Endothelial cell of umbilical vein (primary cell): ENCODE measurements around the gene PRR14. TPM values are rescaled to one million over a fixed set of nuclear protein-coding genes. Genes with fewer than 3 reads are reported as not detected.
"Not testable (repeated sequence)": the region's sequence is repeated elsewhere in the genome, so short reads cannot be mapped to it uniquely, and the experiment has no call there.

ENCODE experiments used
- BruUV-seq: library from RNA; stranded (reverse); fragments of 400-500 nt; replicated peaks from 2 replicates; lab custom pipeline; 2021; lab: Mats Ljungman, UMichigan
- CTCF ChIA-PET: fragments of 300-600, 350-600 bp; sonication (Branson Sonifier 250); formaldehyde crosslinking; loops from one replicate; lab custom pipeline; 2021; ENCODE audit warnings: antibody characterized with exemption, inconsistent platforms; lab: Charles Lee
- POLR2A ChIA-PET: fragments of 300-600, 350-600 bp; sonication (Branson Sonifier 250); formaldehyde crosslinking; loops from one replicate; lab custom pipeline; 2021; ENCODE audit warnings: antibody characterized with exemption, inconsistent platforms; lab: Charles Lee
- DNase-seq: peaks from one replicate; pipeline ENCODE4 v3.0.0-alpha.2; 2011; ENCODE audit warnings: low read depth, low spot score
- FAIRE-seq: peaks from 2 replicates; lab custom pipeline; 2011; peaks lifted over from hg19 to GRCh38; lab: Jason Lieb, UNC
- H2AFZ ChIP-seq: 2 replicates; pipeline ENCODE4 v1.6.0; 2012; ENCODE audit warnings: low read depth, low read length, control low read depth, inconsistent platforms
- H3K27ac ChIP-seq: 2 replicates; pipeline ENCODE4 v1.5.1; 2011; ENCODE audit warnings: low read depth, mild to moderate bottlenecking, control low read depth, low read length, moderate library complexity; ENCODE audit not compliant: insufficient read depth
- H3K27me3 ChIP-seq, 2 experiments: 2 replicates each; pipeline versions ENCODE4 v1.6.0 to v1.6.1; 2011; ENCODE audit warnings: low read length in 2 of 2, mixed read lengths in 1 of 2; ENCODE audit not compliant: control insufficient read depth in 2 of 2, insufficient read depth in 2 of 2
- H3K36me3 ChIP-seq, 2 experiments: 2 replicates in 1 of 2; 3 replicates in 1 of 2; pipeline ENCODE4 v1.5.1; 2011; ENCODE audit warnings: low read length in 2 of 2, mild to moderate bottlenecking in 1 of 2, moderate library complexity in 1 of 2; ENCODE audit not compliant: control insufficient read depth in 2 of 2, insufficient read depth in 2 of 2; ENCODE audit errors: extremely low read depth in 1 of 2
- H3K4me1 ChIP-seq: 3 replicates; pipeline ENCODE4 v1.5.1; 2011; ENCODE audit warnings: mild to moderate bottlenecking, low read length; ENCODE audit not compliant: control insufficient read depth, insufficient read depth; ENCODE audit errors: extremely low read depth
- H3K4me2 ChIP-seq: 2 replicates; pipeline ENCODE4 v1.6.1; 2011; ENCODE audit warnings: low read length, control low read depth, mixed read lengths; ENCODE audit not compliant: insufficient read depth
- H3K4me3 ChIP-seq, 3 experiments: fragments of 200-600 bp in 1 of 3; sonication (generic), shearing (Covaris generic) in 1 of 3; replicated peaks in 1 of 3; 2 replicates each; pipeline ENCODE4 v1.5.1; 2011 to 2016; ENCODE audit warnings: control low read depth in 3 of 3, low read length in 3 of 3, mild to moderate bottlenecking in 2 of 3, inconsistent platforms in 1 of 3, low read depth in 1 of 3, moderate library complexity in 1 of 3; ENCODE audit not compliant: insufficient read depth in 1 of 3
- H3K79me2 ChIP-seq: 2 replicates; pipeline ENCODE4 v1.6.0; 2012; ENCODE audit warnings: low read length, inconsistent platforms; ENCODE audit not compliant: control insufficient read depth, insufficient read depth
- H3K9ac ChIP-seq: replicated peaks from 2 replicates; pipeline ENCODE3; 2011; ENCODE audit warnings: low read length, control low read depth; ENCODE audit not compliant: insufficient read depth; ENCODE audit errors: extremely low read depth
- H3K9me1 ChIP-seq: replicated peaks from 3 replicates; pipeline ENCODE4 v1.6.0; 2011; ENCODE audit warnings: mild to moderate bottlenecking, low read length; ENCODE audit not compliant: control insufficient read depth, insufficient read depth; ENCODE audit errors: extremely low read depth
- H3K9me3 ChIP-seq: replicated peaks from 2 replicates; pipeline ENCODE4 v1.5.1; 2012; ENCODE audit warnings: low read length, inconsistent platforms; ENCODE audit not compliant: control insufficient read depth, insufficient read depth
- H4K20me1 ChIP-seq: replicated peaks from 2 replicates; pipeline ENCODE3; 2011; ENCODE audit warnings: mild to moderate bottlenecking, low read length; ENCODE audit not compliant: control insufficient read depth, insufficient read depth; ENCODE audit errors: extremely low read depth
- EZH2 ChIP-seq: IDR thresholded peaks from 2 replicates; pipeline ENCODE4 v1.6.1; 2012; ENCODE audit warnings: borderline replicate concordance, low read depth, mild to moderate bottlenecking, moderate library complexity, low read length, inconsistent platforms; ENCODE audit not compliant: severe bottlenecking
- FOS ChIP-seq: IDR thresholded peaks from 2 replicates; pipeline ENCODE4 v1.6.1; 2011; ENCODE audit warnings: mild to moderate bottlenecking, low read length, moderate library complexity, borderline replicate concordance; ENCODE audit not compliant: insufficient read depth
- GATA2 ChIP-seq: IDR thresholded peaks from 2 replicates; pipeline ENCODE4 v1.7.0; 2011; ENCODE audit warnings: low read depth, mild to moderate bottlenecking, moderate library complexity, mixed read lengths, low read length; ENCODE audit not compliant: insufficient read length, insufficient read depth
- JUN ChIP-seq: IDR thresholded peaks from 2 replicates; pipeline ENCODE4 v1.6.1; 2011; ENCODE audit warnings: borderline replicate concordance, low read depth; ENCODE audit not compliant: insufficient read length, insufficient read depth
- POLR2A ChIP-seq: IDR thresholded peaks from 2 replicates; pipeline ENCODE4 v1.6.1; 2012; ENCODE audit warnings: low read depth, mild to moderate bottlenecking, control low read depth, low read length
- POLR2AphosphoS5 ChIP-seq: IDR thresholded peaks from 2 replicates; pipeline ENCODE4 v1.6.1; 2012; ENCODE audit warnings: low read depth, mild to moderate bottlenecking, control low read depth, low read length, moderate library complexity; ENCODE audit not compliant: insufficient read depth
- dilution Hi-C: fragments of 300-500 bp; cut with MboI; formaldehyde crosslinking; loops from one replicate; pipeline ENCODE4 v1.15.0; 2019; ENCODE audit warnings: low sequenced_read_pairs; ENCODE audit not compliant: extremely low pct_ligation_motif_present
- intact Hi-C: fragments of 100-400 bp; cut with micrococcal nuclease; formaldehyde crosslinking; loops from one replicate; pipeline ENCODE4 v1.10.0; 2022
- polyA plus RNA-seq, 4 experiments: library from polyadenylated mRNA; depleted of rRNA in 3 of 4; stranded (reverse) in 3 of 4; unstranded in 1 of 4; fragments of >200 nt; gene quantifications; 2 replicates each; pipeline versions ENCODE4 v1.2.1 to v1.2.3, GENCODE V29; 2011 to 2012; ENCODE audit warnings: missing spikeins in 1 of 4
- total RNA-seq: library from RNA; stranded (reverse); gene quantifications from 2 replicates; pipeline ENCODE4 v1.2.3, GENCODE V29; 2021
- TF ChIP-seq, protein P1 (sequence below), 2 donors: IDR thresholded peaks; 1 replicate in 1 of 2; 2 replicates in 1 of 2; pipeline ENCODE4 v1.5.1; 2011; ENCODE audit warnings: low read length in 2 of 2, mild to moderate bottlenecking in 2 of 2, moderate library complexity in 2 of 2, control low read depth in 1 of 2, inconsistent platforms in 1 of 2, low read depth in 1 of 2; ENCODE audit not compliant: insufficient read depth in 1 of 2; ENCODE audit errors: extremely low read depth in 1 of 2

Gene PRR14
- total and polyA plus RNA-seq, 2 donors (not counting 3 experiments of a cell fraction or from before 2014, with no cell fraction given) = 17.0 to 70.0 TPM

DNA sequence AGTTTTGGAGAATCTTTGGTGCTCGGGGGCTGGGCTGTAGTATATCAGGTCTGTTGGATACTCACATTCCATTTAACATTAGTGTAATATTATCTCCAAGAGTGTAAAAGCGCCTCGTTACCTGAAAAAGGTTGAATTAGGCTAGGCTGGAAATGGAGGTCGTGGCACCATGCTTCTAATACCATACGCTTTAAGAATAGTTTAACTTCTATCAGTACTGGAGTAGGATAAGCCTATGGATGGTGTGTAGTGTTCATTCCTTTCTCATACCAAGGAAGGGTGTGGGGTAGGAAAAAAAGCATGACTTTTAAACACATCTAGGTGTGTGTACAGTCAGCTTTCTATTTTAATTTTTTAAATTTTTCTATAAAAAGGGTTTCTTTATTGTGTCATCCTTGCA is 50.2 kb downstream of the PRR14 start:
- Histone ChIP-seq H3K4me1 (peaks cover 21% of the 10 kb centered on the region), H3K27ac (no peak overlapping the region), H3K9me3 (no peaks in the 10 kb centered on the region), H4K20me1 (peaks cover 3% of the 10 kb centered on the region), H3K27me3 (no peaks in the 10 kb centered on the region), H3K4me2 (no peak overlapping the region), H3K79me2 (peaks cover 29% of the 10 kb centered on the region), H3K9me1 (no peaks in the 10 kb centered on the region), H3K9ac (no peak overlapping the region), H3K36me3 (peaks cover 18 to 35% of the 10 kb centered on the region in 2 experiments), H3K4me3 (no peak overlapping the region), H2AFZ (no peak overlapping the region)
- dilution Hi-C loops (no loop called here), intact Hi-C loops (no loop called here)
- BruUV-seq = no TSS peak
- ChIA-PET CTCF (no interaction called here), POLR2A (interaction anchor here (0.6 to 0.7 kb wide), 2 partner anchors 11 to 26 kb away, joined by 3 to 4 read pairs; no protein-coding TSS in a partner anchor)
- TF ChIP-seq POLR2A (no peak), EZH2 (no peak), POLR2AphosphoS5 (no peak), GATA2 (no peak), FOS (no peak), JUN (no peak)
- TF ChIP-seq, protein P1, sequence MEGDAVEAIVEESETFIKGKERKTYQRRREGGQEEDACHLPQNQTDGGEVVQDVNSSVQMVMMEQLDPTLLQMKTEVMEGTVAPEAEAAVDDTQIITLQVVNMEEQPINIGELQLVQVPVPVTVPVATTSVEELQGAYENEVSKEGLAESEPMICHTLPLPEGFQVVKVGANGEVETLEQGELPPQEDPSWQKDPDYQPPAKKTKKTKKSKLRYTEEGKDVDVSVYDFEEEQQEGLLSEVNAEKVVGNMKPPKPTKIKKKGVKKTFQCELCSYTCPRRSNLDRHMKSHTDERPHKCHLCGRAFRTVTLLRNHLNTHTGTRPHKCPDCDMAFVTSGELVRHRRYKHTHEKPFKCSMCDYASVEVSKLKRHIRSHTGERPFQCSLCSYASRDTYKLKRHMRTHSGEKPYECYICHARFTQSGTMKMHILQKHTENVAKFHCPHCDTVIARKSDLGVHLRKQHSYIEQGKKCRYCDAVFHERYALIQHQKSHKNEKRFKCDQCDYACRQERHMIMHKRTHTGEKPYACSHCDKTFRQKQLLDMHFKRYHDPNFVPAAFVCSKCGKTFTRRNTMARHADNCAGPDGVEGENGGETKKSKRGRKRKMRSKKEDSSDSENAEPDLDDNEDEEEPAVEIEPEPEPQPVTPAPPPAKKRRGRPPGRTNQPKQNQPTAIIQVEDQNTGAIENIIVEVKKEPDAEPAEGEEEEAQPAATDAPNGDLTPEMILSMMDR (IDR thresholded peaks at IDR 0.05; ENCODE audit: extremely low read depth in 1 of 2, insufficient read depth in 1 of 2, low read depth in 1 of 2, low read length in 2 of 2) = no peak
- no peak for FAIRE-seq
- DNase-seq = no peak

DNA sequence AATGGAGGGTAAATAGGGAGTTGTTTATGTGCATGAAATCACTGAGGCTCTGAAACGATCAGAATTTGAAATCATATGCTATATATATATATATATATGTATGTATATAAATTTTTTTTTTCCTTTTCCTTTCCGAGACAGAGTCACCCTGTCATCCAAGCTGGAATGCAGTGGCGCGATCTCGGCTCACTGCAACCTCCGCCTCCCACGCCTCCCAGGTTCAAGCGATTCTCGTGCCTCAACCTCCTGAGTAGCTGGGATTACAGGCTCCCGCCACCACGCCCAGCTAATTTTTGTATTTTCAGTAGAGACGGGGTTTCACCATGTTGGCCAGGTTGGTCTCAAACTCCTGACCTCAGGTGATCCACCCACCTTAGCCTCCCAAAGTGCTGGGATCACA is 52.3 kb downstream of the PRR14 start:
- H3K9me3 ChIP-seq, H3K4me2 ChIP-seq, H3K9me1 ChIP-seq, FAIRE-seq, POLR2A ChIA-PET, H3K27me3 ChIP-seq, H2AFZ ChIP-seq, CTCF ChIA-PET, dilution Hi-C loops, H4K20me1 ChIP-seq, DNase-seq, BruUV-seq, H3K9ac ChIP-seq, H3K27ac ChIP-seq, intact Hi-C loops, H3K4me3 ChIP-seq: not testable (repeated sequence)
- H3K36me3 ChIP-seq = peaks cover 36 to 51% of the 10 kb centered on the region in 2 experiments
- peaks cover 31% of the 10 kb centered on the region for H3K79me2 ChIP-seq
- H3K4me1 ChIP-seq = peaks cover 16% of the 10 kb centered on the region
